K562 (cell line): ENCODE results near the gene SRGN. TPM values are rescaled to one million over a fixed set of nuclear protein-coding genes. Genes with fewer than 3 reads are reported as not detected.

ENCODE experiments used
- DLX4 ChIP-seq: fragments of 250-450 bp; sonication (Bioruptor Pico); IDR thresholded peaks from 2 replicates; pipeline ENCODE4 v1.6.1; 2021; ENCODE audit warnings: mild to moderate bottlenecking
- DMBX1 ChIP-seq: fragments of 250-450 bp; sonication (Bioruptor Pico); IDR thresholded peaks from 2 replicates; pipeline ENCODE4 v1.8.0; 2022; ENCODE audit warnings: inconsistent platforms, mild to moderate bottlenecking, moderate library complexity, borderline replicate concordance
- FOXM1 ChIP-seq, 2 experiments: fragments of 450-650 bp in 1 of 2; sonication (generic) in 1 of 2; formaldehyde crosslinking in 1 of 2; IDR thresholded peaks; 2 replicates each; pipeline versions ENCODE4 v1.6.1 to v1.9.0; 2017 to 2022; ENCODE audit warnings: low read depth in 2 of 2, mild to moderate bottlenecking in 2 of 2, missing genetic modification reagents in 1 of 2, moderate library complexity in 1 of 2
- HDAC2 ChIP-seq: fragments of 450-650 bp; IDR thresholded peaks from 2 replicates; pipeline ENCODE4 v1.6.1; 2016; ENCODE audit warnings: mild to moderate bottlenecking
- PRMT5 ChIP-seq: sonication (generic); formaldehyde crosslinking; IDR thresholded peaks from 2 replicates; pipeline ENCODE4 v1.5.0; 2020; ENCODE audit warnings: missing genetic modification reagents
- SMAD4 ChIP-seq: fragments of 250-450 bp; sonication (Bioruptor Pico); conservative IDR thresholded peaks from 2 replicates; pipeline ENCODE4 v1.8.0; 2021; ENCODE audit warnings: inconsistent platforms, mild to moderate bottlenecking, moderate library complexity
- TAF7 ChIP-seq: fragments of 450-650 bp; IDR thresholded peaks from 2 replicates; pipeline ENCODE4 v1.6.1; 2016; ENCODE audit warnings: missing genetic modification characterization, missing compliant biosample characterization
- ZNF121 ChIP-seq: sonication (generic); formaldehyde crosslinking; conservative IDR thresholded peaks from 2 replicates; pipeline ENCODE4 v1.8.0; 2022; ENCODE audit warnings: missing genetic modification reagents
- ZNF174 ChIP-seq: fragments of 250-450 bp; sonication (Bioruptor Pico); IDR thresholded peaks from 2 replicates; pipeline ENCODE4 v1.4.0; 2020; ENCODE audit warnings: mild to moderate bottlenecking
- ZNF253 ChIP-seq: fragments of 250-450 bp; sonication (Bioruptor Pico); conservative IDR thresholded peaks from 2 replicates; pipeline ENCODE4 v1.6.1; 2021; ENCODE audit warnings: mild to moderate bottlenecking
- ZNF431 ChIP-seq: sonication (generic); formaldehyde crosslinking; IDR thresholded peaks from 2 replicates; pipeline ENCODE4 v1.8.0; 2022; ENCODE audit warnings: mild to moderate bottlenecking, missing genetic modification reagents
- ZNF444 ChIP-seq: fragments of 250-450 bp; sonication (Bioruptor Pico); IDR thresholded peaks from 2 replicates; pipeline ENCODE4 v1.4.0; 2020; ENCODE audit warnings: mild to moderate bottlenecking, moderate library complexity
- ZNF639 ChIP-seq, 2 experiments: fragments of 200-800 bp in 1 of 2; sonication (Bioruptor generic) in 1 of 2; sonication (generic) in 1 of 2; formaldehyde crosslinking in 1 of 2; IDR thresholded peaks in 1 of 2; conservative IDR thresholded peaks in 1 of 2; 2 replicates each; pipeline versions ENCODE4 v1.5.0 to v1.6.1; 2016 to 2020; ENCODE audit warnings: missing compliant biosample characterization in 1 of 2, missing genetic modification characterization in 1 of 2, missing genetic modification reagents in 1 of 2
- ZNF695 ChIP-seq: fragments of 450-650 bp; formaldehyde crosslinking; IDR thresholded peaks from 2 replicates; pipeline ENCODE4 v1.4.0; 2020; ENCODE audit warnings: mild to moderate bottlenecking, moderate library complexity
- polyA plus RNA-seq, 8 experiments: library from polyadenylated mRNA; depleted of rRNA in 4 of 8; stranded (reverse) in 5 of 8; unstranded in 3 of 8; fragments of >200 nt; fragmentation: Nextera tagmentation in 2 of 8; fragmentation: Illumina TruSeq in 1 of 8; extraction: Ambion mirVana in 2 of 8; extraction: Trizol in 1 of 8; gene quantifications; 2 replicates each; pipeline versions ENCODE4 v1.2.1 to v1.2.3, GENCODE V29; 2011 to 2014; ENCODE audit warnings: inconsistent platforms in 1 of 8, missing spikeins in 1 of 8
- total RNA-seq, 7 experiments: library from RNA; depleted of rRNA in 6 of 7; stranded (reverse); fragments of >200 nt in 6 of 7; fragmentation: Illumina TruSeq in 2 of 7; extraction: Trizol in 2 of 7; gene quantifications; 2 replicates each; pipeline versions ENCODE4 v1.2.1 to v1.2.3, GENCODE V29; 2011 to 2021; ENCODE audit warnings: low replicate concordance in 1 of 7
- TF ChIP-seq, protein P1 (sequence below): sonication (generic); formaldehyde crosslinking; IDR thresholded peaks from 2 replicates; pipeline ENCODE4 v1.8.0; 2022; ENCODE audit warnings: mild to moderate bottlenecking, missing genetic modification reagents
- TF ChIP-seq, protein P2 (sequence below): fragments of 150-350 bp; conservative IDR thresholded peaks from 2 replicates; pipeline ENCODE4 v1.6.1; 2014; ENCODE audit warnings: low read length
- TF ChIP-seq, protein P3 (sequence below): sonication (generic); formaldehyde crosslinking; IDR thresholded peaks from 2 replicates; pipeline ENCODE4 v1.8.1; 2023; ENCODE audit warnings: mild to moderate bottlenecking, missing genetic modification reagents
- TF ChIP-seq, protein P4 (sequence below): fragments of 450-650 bp; IDR thresholded peaks from 2 replicates; pipeline ENCODE4 v1.6.1; 2018; ENCODE audit warnings: mild to moderate bottlenecking, low read depth; ENCODE audit not compliant: partially characterized antibody

Gene SRGN
- total and polyA plus RNA-seq, 9 of the 15 experiments (the other 6 are each of a cell fraction or from before 2014, with no cell fraction given) = 136 to 304 (median 180) TPM

DNA sequence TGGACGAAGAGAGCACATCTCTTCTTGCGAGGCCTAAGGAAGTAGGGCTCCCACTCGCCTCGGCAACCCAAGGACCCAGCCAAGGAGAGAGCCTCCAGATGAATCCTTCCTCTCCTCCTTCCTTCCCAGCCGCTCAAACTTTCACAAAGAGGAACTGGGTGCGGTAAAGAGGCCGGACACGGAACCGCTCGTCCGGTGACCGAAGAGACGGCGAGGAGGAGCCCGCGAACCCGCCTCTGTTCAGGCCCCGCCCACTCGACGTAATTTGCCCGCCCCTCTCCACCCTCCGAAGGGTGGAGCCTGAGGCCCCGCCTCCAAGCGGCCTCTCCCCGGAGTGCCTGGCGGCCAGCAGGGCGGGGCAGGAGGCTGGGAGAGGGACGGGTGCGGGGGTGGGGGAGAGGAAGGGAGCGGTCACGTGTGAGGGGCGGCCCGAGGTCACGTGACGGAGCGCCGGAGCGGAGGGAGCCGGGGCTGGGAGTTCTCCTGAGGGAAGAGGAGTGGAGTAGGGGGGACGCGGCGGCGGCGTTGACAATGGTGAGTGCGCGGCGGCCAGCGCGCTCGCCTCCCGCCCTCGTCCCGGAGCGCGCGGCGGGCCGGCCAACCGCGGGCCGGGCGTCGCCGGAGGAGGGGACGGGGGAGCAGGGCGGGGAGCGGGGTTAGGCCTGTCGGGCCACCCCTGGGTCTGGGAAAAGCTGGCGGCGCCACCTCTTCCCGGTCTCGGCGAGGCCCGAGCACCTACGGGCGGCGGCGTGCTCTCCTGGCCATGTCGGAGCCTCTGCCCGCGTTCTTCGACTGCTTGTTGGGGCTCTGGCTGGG lies 36.1 kb downstream of the SRGN start, which contains the start of gene VPS26A (continued):
- TF ChIP-seq, protein P1, sequence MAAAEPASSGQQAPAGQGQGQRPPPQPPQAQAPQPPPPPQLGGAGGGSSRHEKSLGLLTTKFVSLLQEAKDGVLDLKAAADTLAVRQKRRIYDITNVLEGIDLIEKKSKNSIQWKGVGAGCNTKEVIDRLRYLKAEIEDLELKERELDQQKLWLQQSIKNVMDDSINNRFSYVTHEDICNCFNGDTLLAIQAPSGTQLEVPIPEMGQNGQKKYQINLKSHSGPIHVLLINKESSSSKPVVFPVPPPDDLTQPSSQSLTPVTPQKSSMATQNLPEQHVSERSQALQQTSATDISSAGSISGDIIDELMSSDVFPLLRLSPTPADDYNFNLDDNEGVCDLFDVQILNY (CRISPR knock-in tag) = no peak
- TF ChIP-seq DMBX1 (CRISPR knock-in tag) (peak; percentile 4; the same call in 1 of the 2 replicates), ZNF174 (CRISPR knock-in tag) (no peak), HDAC2 (no peak; the same call in 1 of the 2 replicates), SMAD4 (CRISPR knock-in tag) (peak; percentile 82), ZNF639 (CRISPR knock-in tag; conservative IDR thresholded peaks at IDR 0.05 in 1 of 2, IDR thresholded peaks at IDR 0.05 in 1 of 2) (peak in 1 of 2 experiments; percentile 76; a peak in 2 of 4 replicates), TAF7 (peak; percentile 88), ZNF121 (CRISPR knock-in tag) (no peak), ZNF431 (CRISPR knock-in tag) (no peak), ZNF253 (CRISPR knock-in tag) (no peak), DLX4 (CRISPR knock-in tag) (no peak), ZNF444 (CRISPR knock-in tag) (0 out of 2 replicates have a peak, but pooled peaks have one; percentile 13), FOXM1 (IDR thresholded peaks at IDR 0.05; ENCODE audit: low read depth) (no peak), FOXM1 (CRISPR knock-in tag; IDR thresholded peaks at IDR 0.05; ENCODE audit: low read depth) (peak; percentile 62; the same call in 1 of the 2 replicates), ZNF695 (CRISPR knock-in tag) (peak; percentile 77; the same call in 1 of the 2 replicates), PRMT5 (CRISPR knock-in tag) (no peak)
- TF ChIP-seq, protein P2, sequence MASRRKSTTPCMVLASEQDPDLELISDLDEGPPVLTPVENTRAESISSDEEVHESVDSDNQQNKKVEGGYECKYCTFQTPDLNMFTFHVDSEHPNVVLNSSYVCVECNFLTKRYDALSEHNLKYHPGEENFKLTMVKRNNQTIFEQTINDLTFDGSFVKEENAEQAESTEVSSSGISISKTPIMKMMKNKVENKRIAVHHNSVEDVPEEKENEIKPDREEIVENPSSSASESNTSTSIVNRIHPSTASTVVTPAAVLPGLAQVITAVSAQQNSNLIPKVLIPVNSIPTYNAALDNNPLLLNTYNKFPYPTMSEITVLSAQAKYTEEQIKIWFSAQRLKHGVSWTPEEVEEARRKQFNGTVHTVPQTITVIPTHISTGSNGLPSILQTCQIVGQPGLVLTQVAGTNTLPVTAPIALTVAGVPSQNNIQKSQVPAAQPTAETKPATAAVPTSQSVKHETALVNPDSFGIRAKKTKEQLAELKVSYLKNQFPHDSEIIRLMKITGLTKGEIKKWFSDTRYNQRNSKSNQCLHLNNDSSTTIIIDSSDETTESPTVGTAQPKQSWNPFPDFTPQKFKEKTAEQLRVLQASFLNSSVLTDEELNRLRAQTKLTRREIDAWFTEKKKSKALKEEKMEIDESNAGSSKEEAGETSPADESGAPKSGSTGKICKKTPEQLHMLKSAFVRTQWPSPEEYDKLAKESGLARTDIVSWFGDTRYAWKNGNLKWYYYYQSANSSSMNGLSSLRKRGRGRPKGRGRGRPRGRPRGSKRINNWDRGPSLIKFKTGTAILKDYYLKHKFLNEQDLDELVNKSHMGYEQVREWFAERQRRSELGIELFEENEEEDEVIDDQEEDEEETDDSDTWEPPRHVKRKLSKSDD = no peak
- TF ChIP-seq, protein P3, sequence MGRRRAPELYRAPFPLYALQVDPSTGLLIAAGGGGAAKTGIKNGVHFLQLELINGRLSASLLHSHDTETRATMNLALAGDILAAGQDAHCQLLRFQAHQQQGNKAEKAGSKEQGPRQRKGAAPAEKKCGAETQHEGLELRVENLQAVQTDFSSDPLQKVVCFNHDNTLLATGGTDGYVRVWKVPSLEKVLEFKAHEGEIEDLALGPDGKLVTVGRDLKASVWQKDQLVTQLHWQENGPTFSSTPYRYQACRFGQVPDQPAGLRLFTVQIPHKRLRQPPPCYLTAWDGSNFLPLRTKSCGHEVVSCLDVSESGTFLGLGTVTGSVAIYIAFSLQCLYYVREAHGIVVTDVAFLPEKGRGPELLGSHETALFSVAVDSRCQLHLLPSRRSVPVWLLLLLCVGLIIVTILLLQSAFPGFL = no peak
- TF ChIP-seq, protein P4, sequence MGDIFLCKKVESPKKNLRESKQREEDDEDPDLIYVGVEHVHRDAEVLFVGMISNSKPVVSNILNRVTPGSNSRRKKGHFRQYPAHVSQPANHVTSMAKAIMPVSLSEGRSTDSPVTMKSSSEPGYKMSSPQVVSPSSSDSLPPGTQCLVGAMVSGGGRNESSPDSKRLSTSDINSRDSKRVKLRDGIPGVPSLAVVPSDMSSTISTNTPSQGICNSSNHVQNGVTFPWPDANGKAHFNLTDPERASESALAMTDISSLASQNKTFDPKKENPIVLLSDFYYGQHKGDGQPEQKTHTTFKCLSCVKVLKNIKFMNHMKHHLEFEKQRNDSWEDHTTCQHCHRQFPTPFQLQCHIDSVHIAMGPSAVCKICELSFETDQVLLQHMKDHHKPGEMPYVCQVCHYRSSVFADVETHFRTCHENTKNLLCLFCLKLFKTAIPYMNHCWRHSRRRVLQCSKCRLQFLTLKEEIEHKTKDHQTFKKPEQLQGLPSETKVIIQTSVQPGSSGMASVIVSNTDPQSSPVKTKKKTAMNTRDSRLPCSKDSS = no peak
